NT2/D1 (cell line): ENCODE measurements around the gene BCL2L12.

ENCODE experiments used
- DNase-seq: peaks from one replicate; pipeline ENCODE4 v3.0.0-alpha.2; 2011; ENCODE audit warnings: low read depth, low spot score
- H3K27me3 ChIP-seq: 2 replicates; pipeline ENCODE4 v1.6.0; 2011; ENCODE audit warnings: mild to moderate bottlenecking; ENCODE audit not compliant: insufficient read length, insufficient read depth
- H3K36me3 ChIP-seq: 2 replicates; pipeline ENCODE4 v1.6.1; 2011; ENCODE audit warnings: mild to moderate bottlenecking, low read length, mixed read lengths; ENCODE audit not compliant: insufficient read depth, insufficient read length
- H3K4me1 ChIP-seq: 2 replicates; pipeline ENCODE4 v1.5.1; 2011; ENCODE audit not compliant: insufficient read depth, insufficient read length
- H3K4me3 ChIP-seq: 2 replicates; pipeline ENCODE4 v1.5.1; 2011; ENCODE audit warnings: low read depth; ENCODE audit not compliant: insufficient read length
- H3K9ac ChIP-seq: 2 replicates; pipeline ENCODE4 v1.6.0; 2011; ENCODE audit warnings: low read depth; ENCODE audit not compliant: insufficient read length
- H3K9me3 ChIP-seq: 2 replicates; pipeline ENCODE4 v1.5.1; 2011; ENCODE audit warnings: mild to moderate bottlenecking, low read length; ENCODE audit not compliant: insufficient read depth
- SUZ12 ChIP-seq: IDR thresholded peaks from 2 replicates; pipeline ENCODE4 v1.6.1; 2011; ENCODE audit not compliant: insufficient read length, insufficient read depth; ENCODE audit errors: extremely low read depth
- YY1 ChIP-seq: IDR thresholded peaks from 2 replicates; pipeline ENCODE4 v1.6.1; 2011; ENCODE audit not compliant: insufficient read length, insufficient read depth
- ZNF274 ChIP-seq: IDR thresholded peaks from 2 replicates; pipeline ENCODE4 v1.6.1; 2011; ENCODE audit warnings: mild to moderate bottlenecking, low read depth, low read length

The BCL2L12 gene

GRCh38 chr19:49685845-49686332, 20.2 kb downstream of the BCL2L12 start:
- H3K27me3 ChIP-seq: no peaks in the 10 kb centered on the region
- H3K4me1 ChIP-seq: peaks cover 27% of the 10 kb centered on the region
- no peak overlapping the region for H3K4me3 ChIP-seq
- TF ChIP-seq ZNF274: no peak
- TF ChIP-seq YY1: no peak
- no peak for TF ChIP-seq SUZ12
- H3K9me3 ChIP-seq: no peaks in the 10 kb centered on the region
- no peak overlapping the region for H3K9ac ChIP-seq
- DNase-seq: no peak
- H3K36me3 ChIP-seq: peaks cover 83% of the 10 kb centered on the region

- DNase-seq: no peak
- TF ChIP-seq YY1 (no peak), SUZ12 (no peak), ZNF274 (no peak)
- no peak overlapping the region for H3K4me3 ChIP-seq
- H3K4me1 ChIP-seq: peaks cover 27% of the 10 kb centered on the region
- no peaks in the 10 kb centered on the region for H3K27me3 ChIP-seq
- H3K36me3 ChIP-seq: peaks cover 78% of the 10 kb centered on the region
- H3K9me3 ChIP-seq: no peaks in the 10 kb centered on the region
- no peak overlapping the region for H3K9ac ChIP-seq
Measured at GRCh38 chr19:49686503-49687088, 20.9 kb downstream of the BCL2L12 start.

- no peaks in the 10 kb centered on the region for H3K27me3 ChIP-seq
- H3K36me3 ChIP-seq: peaks cover 72% of the 10 kb centered on the region
- H3K9me3 ChIP-seq: no peaks in the 10 kb centered on the region
- peaks cover 27% of the 10 kb centered on the region for H3K4me1 ChIP-seq
- TF ChIP-seq YY1 (no peak), ZNF274 (no peak), SUZ12 (no peak)
- H3K9ac ChIP-seq: no peak overlapping the region
- no peak for DNase-seq
- H3K4me3 ChIP-seq: no peak overlapping the region
Measured at GRCh38 chr19:49687150-49687549, 21.4 kb downstream of the BCL2L12 start.

- no peaks in the 10 kb centered on the region for H3K27me3 ChIP-seq
- peaks cover 66% of the 10 kb centered on the region for H3K36me3 ChIP-seq
- H3K4me3 ChIP-seq: no peak overlapping the region
- no peak overlapping the region for H3K9ac ChIP-seq
- H3K9me3 ChIP-seq: no peaks in the 10 kb centered on the region
- DNase-seq: no peak
- TF ChIP-seq SUZ12 (no peak), ZNF274 (no peak), YY1 (no peak)
- peaks cover 27% of the 10 kb centered on the region for H3K4me1 ChIP-seq
Measured at GRCh38 chr19:49687566-49688316, 22.0 kb downstream of the BCL2L12 start.

- peaks cover 27% of the 10 kb centered on the region for H3K4me1 ChIP-seq
- H3K36me3 ChIP-seq: peaks cover 60% of the 10 kb centered on the region
- no peak for DNase-seq
- TF ChIP-seq YY1 (no peak), SUZ12 (no peak), ZNF274 (no peak)
- H3K9ac ChIP-seq: peak overlapping the region; percentile 21
- H3K9me3 ChIP-seq: no peaks in the 10 kb centered on the region
- H3K4me3 ChIP-seq: peak overlapping the region; percentile 8
- H3K27me3 ChIP-seq: no peaks in the 10 kb centered on the region
Measured at GRCh38 chr19:49688531-49689132, 22.9 kb downstream of the BCL2L12 start.

- DNase-seq: no peak
- H3K4me3 ChIP-seq: peak within 1 kb of the TSS; percentile 60
- H3K36me3 ChIP-seq: peaks cover 52% of the 10 kb centered on the region
- H3K27me3 ChIP-seq: no peaks in the 10 kb centered on the region
- peak within 1 kb of the TSS; percentile 88 for H3K9ac ChIP-seq
- TF ChIP-seq ZNF274: no peak
- no peak for TF ChIP-seq YY1
- no peak for TF ChIP-seq SUZ12
- H3K4me1 ChIP-seq: peaks cover 22% of the 10 kb centered on the region
- H3K9me3 ChIP-seq: no peaks in the 10 kb centered on the region
Measured at GRCh38 chr19:49689133-49690078, 23.7 kb downstream of the BCL2L12 start, which contains the start of gene ADM5. TSS of gene ADM5 (plus strand) at chr19:49689594. CDS start at chr19:49689838, 244 bp downstream.
